Astrocyte of the cerebellum (primary cell): Measurements from ENCODE around the gene SYTL4.

Source experiments
- DNase-seq: peaks from one replicate; pipeline ENCODE4 v3.0.0-alpha.2; 2011; ENCODE audit warnings: low read depth
- H3K4me3 ChIP-seq: 2 replicates; pipeline ENCODE4 v1.5.1; 2011; ENCODE audit warnings: mild to moderate bottlenecking, low read depth, low read length, moderate library complexity
- in situ Hi-C: cut with HindIII; loops from 2 replicates; pipeline ENCODE4 v1.10.0; 2017; ENCODE audit warnings: low sequenced_read_pairs
- TF ChIP-seq, protein P1 (sequence below): IDR thresholded peaks from 2 replicates; pipeline ENCODE4 v1.5.1; 2012; ENCODE audit warnings: low read length, low read depth, moderate library complexity, mild to moderate bottlenecking; ENCODE audit errors: missing control alignments

SYTL4 gene

DNA sequence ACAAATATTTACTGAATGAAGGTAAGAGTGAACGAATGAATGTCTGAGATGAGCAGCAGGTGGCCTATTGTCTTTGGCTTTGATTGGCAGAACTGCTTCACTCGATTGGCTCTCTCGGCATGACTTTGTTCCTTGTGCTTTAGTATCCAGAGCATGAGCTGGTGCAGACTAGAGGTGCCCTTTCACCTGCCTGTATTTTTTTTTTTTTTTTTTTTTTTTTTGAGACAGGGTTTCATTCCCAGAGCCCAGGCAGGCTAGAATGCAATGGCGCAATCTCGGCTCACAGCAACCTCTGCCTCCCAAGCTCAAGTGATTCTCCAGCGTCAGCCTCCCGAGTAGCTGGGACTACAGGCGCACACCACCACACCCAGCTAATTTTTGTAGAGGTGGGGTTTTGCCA lies 49.0 kb downstream of the SYTL4 start:
- H3K4me3 ChIP-seq: no peak overlapping the region
- in situ Hi-C loops: no loop called here
- no peak for DNase-seq
- TF ChIP-seq, protein P1, sequence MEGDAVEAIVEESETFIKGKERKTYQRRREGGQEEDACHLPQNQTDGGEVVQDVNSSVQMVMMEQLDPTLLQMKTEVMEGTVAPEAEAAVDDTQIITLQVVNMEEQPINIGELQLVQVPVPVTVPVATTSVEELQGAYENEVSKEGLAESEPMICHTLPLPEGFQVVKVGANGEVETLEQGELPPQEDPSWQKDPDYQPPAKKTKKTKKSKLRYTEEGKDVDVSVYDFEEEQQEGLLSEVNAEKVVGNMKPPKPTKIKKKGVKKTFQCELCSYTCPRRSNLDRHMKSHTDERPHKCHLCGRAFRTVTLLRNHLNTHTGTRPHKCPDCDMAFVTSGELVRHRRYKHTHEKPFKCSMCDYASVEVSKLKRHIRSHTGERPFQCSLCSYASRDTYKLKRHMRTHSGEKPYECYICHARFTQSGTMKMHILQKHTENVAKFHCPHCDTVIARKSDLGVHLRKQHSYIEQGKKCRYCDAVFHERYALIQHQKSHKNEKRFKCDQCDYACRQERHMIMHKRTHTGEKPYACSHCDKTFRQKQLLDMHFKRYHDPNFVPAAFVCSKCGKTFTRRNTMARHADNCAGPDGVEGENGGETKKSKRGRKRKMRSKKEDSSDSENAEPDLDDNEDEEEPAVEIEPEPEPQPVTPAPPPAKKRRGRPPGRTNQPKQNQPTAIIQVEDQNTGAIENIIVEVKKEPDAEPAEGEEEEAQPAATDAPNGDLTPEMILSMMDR: no peak

DNA sequence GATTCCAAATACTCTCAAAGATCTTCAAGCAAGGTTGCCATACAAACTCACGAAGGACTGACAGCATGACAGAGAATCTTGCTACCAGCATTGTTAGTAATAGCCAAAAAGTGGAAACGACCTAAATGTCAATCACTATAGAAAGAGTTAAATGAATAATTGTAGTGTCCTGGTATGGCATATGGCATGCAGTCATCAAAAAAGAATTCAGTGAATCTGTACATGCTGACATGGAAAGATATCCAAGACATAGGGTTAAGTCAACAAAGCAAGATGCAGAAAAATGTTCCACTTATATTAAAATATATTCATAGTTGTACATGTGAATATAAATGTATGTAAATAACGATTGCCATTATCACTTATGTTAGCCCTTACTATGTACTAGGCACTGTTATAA lies 50.3 kb downstream of the SYTL4 start:
- H3K4me3 ChIP-seq: no peak overlapping the region
- DNase-seq: no peak
- in situ Hi-C loops: no loop called here
- TF ChIP-seq, protein P1: no peak

DNA sequence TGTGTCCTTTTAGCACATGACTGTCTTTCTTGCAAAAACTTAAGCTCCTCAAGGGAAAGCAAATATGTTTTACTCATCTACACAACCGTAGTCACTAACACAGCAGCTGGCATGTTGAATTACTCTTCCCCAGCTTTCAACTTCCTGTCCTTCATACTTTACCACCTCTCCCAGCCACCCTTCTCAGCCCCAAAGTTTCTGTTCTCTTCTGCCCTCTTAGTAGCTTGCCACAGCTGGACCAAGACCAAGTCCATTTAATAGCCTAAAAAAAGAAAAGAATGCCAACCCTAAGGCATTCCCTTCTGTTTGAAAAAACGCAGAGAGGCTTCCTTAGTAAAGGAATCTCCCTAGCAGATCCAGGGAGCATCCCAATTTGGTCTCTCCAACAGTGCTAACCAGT lies 51.2 kb downstream of the SYTL4 start:
- no peak overlapping the region for H3K4me3 ChIP-seq
- TF ChIP-seq, protein P1: no peak
- no peak for DNase-seq
- in situ Hi-C loops: no loop called here

DNA sequence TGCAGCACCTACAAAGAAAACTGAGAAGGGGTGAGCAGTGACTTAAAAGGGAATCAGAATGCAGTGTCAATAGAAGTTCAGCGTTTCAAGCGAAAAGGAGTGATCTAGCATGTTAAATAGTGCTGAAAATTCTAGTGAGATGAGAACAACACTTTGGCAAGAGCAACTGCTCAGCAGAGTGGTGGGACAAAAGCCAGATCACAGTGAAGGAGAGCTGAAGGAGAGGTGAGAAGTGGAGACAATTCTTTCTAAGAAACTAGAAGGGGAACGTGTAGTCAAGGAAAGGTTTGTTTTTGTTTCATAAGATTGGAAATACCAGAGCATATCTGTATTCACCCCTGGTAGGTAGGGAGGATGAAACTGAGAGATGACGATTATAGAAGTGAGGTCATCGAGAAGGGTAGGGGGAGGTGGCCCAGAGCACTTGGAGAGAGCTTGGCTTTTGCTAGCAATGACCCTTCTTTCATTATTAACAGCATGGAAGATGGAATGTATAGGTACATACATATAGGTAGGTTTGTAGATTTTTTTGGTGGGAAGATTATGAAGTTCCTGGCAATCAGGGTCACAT lies 54.2 kb downstream of the SYTL4 start:
- in situ Hi-C loops: loop anchor here (5.0 kb wide), 1 partner anchor 40 kb away; the partner anchor contains the start of gene TSPAN6

DNA sequence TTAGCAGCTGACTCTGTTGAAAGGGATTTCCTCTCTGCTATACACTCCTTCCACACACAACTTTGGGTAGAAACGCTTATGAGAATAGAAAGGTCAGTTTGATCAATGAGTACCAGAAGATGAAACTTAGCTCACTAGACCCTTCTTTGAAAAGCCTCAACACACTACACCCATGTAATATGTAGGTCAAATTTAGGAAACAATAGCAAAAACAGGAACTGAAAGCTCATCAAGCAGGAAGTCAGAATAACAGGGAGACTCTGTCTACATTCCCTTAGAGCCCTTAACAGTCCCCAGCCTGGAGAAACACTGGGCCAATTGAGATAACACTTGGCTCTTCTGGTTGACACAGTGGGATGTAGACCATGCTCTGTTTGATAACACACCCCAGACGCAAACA lies 57.2 kb downstream of the SYTL4 start:
- TF ChIP-seq, protein P1: no peak
- in situ Hi-C loops: loop anchor here (5.0 kb wide), 1 partner anchor 37 kb away; the partner anchor contains the start of gene TSPAN6
- no peak overlapping the region for H3K4me3 ChIP-seq
- DNase-seq: no peak

More for the DNA sequence above, 54.2 kb downstream of the SYTL4 start:
- TF ChIP-seq, protein P1: no peak
- H3K4me3 ChIP-seq: no peak overlapping the region
- DNase-seq: peak; percentile 11

DNA sequence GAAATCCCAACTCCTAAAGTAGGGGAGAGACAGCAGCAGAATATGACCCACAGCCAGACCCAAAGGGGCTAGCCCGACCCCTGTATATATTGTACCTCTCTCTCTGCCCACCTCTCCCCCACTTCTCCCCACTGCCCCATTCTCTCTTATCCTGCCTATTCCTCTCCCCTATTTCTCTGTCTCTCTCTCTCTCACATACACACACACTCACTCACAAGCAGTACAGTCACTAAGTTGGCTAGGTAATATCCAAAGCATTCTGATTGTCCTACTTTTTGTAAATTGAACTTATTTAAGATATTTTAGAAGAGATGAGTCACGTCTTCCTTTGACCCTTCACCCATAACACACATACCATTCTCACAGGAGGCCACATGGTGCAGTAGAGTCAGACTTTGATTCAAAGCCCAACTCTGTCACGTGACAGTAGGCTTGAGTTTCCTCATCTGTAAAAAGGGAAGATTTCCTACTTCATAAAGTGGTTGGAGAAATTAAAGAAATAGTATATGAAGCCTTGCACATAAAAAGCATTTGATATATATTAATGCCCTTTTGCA lies 58.4 kb downstream of the SYTL4 start:
- no peak overlapping the region for H3K4me3 ChIP-seq
- DNase-seq: peak; percentile 12
- in situ Hi-C loops: no loop called here
- TF ChIP-seq, protein P1: no peak
